Natural killer cell treated with Interleukin-12 subunit alpha and Interleukin-12 subunit beta and Interleukin-15 and Interleukin-18, amount 100 ng/mL, for 72 hours (primary cell): Measurements from ENCODE around the gene LYPD8. TPM values are rescaled to one million over a fixed set of nuclear protein-coding genes. Genes with fewer than 3 reads are reported as not detected.
"Not testable (repeated sequence)": the region's sequence is repeated elsewhere in the genome, so short reads cannot be mapped to it uniquely, and the experiment has no call there.

ENCODE experiments used
- ATAC-seq, 2 donors: fragments of 150-1000 bp; cut with Tn5 transposase in 1 of 2; sonication (Bioruptor Pico), chemical (Tn5 transposase) in 1 of 2; 2 replicates each; pipeline ENCODE4 v1.10.0; 2021
- DNase-seq: peaks from one replicate; pipeline ENCODE4 v3.0.0; 2022; ENCODE audit warnings: low spot score
- H3K27ac Mint-ChIP-seq, 2 donors: 1 replicate in 1 of 2; 2 replicates in 1 of 2; pipeline ENCODE4 v1.8.0; 2022; ENCODE audit warnings: mixed read lengths in 2 of 2, mild to moderate bottlenecking in 1 of 2, moderate library complexity in 1 of 2
- H3K27me3 Mint-ChIP-seq, 2 donors: 1 replicate in 1 of 2; 2 replicates in 1 of 2; pipeline ENCODE4 v1.8.0; 2022; ENCODE audit warnings: mixed read lengths in 2 of 2
- H3K36me3 Mint-ChIP-seq: one replicate; pipeline ENCODE4 v1.8.0; 2022; ENCODE audit warnings: mixed read lengths
- H3K4me1 Mint-ChIP-seq, 2 donors: 1 replicate in 1 of 2; 2 replicates in 1 of 2; pipeline ENCODE4 v1.8.0; 2022; ENCODE audit warnings: low read depth in 2 of 2, mixed read lengths in 2 of 2, mild to moderate bottlenecking in 1 of 2
- H3K4me3 Mint-ChIP-seq: one replicate; pipeline ENCODE4 v1.8.0; 2022; ENCODE audit warnings: mixed read lengths
- H3K9me3 Mint-ChIP-seq: 2 replicates; pipeline ENCODE4 v1.8.0; 2022; ENCODE audit warnings: mixed read lengths
- total RNA-seq, 2 donors: library from RNA; stranded (reverse); gene quantifications; one replicate each; pipeline ENCODE4 v1.2.3, GENCODE V29; 2022

The LYPD8 gene
- total RNA-seq, result not detected

DNA sequence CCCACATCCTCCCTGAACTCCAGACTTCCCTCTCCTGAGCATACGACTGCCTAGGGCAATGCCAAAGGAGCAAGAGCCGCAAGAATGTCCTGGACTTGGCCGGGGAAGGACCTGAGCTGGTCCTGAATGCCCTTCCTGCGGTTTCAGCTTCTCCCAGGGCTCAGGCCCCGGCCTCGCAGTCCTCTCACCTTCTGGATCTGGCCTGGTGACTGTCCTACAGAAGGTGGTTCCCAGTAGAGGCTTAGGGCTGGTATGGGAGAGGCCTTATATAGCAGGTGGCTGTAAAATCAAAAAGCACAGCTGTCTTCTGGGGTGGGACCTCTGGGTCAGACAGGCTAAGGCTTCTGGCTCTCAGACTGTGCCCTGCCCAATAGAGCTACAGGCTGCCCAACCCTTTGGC is at the start of gene LYPD8:
Gene LYPD8, minus strand, starts transcription at position 243 of the 400 bp plus-strand sequence. CDS start 4,678 bp downstream, outside the sequence.
- Mint-ChIP-seq H3K27ac (no peak within 1 kb of the TSS), H3K36me3 (no peaks in the 10 kb centered on the region), H3K4me1 (peaks cover 0 to 3% of the 10 kb centered on the region in 2 donors), H3K4me3 (no peak within 1 kb of the TSS), H3K9me3 (peaks cover under 1% of the 10 kb centered on the region), H3K27me3 (peaks cover 0 to under 1% of the 10 kb centered on the region in 2 donors)
- DNase-seq (no peak), ATAC-seq (no peak)

GRCh38 chr1:248804771-248805681 is 49.5 kb upstream of the LYPD8 start:
- Mint-ChIP-seq H3K27me3 (peaks cover 6 to 14% of the 10 kb centered on the region in 2 donors), H3K4me3 (no peak overlapping the region), H3K4me1 (peaks cover 10 to 17% of the 10 kb centered on the region in 2 donors), H3K27ac (peak overlapping the region in 1 of 2 donors; percentile 40), H3K9me3 (no peaks in the 10 kb centered on the region), H3K36me3 (no peaks in the 10 kb centered on the region)
- ATAC-seq (peak in 1 of 2 donors; percentile 63), DNase-seq (no peak)

- not testable (repeated sequence) for H3K36me3 Mint-ChIP-seq, DNase-seq, ATAC-seq, H3K4me3 Mint-ChIP-seq, H3K9me3 Mint-ChIP-seq, H3K27ac Mint-ChIP-seq
- Mint-ChIP-seq H3K27me3 (peaks cover 6 to 20% of the 10 kb centered on the region in 2 donors), H3K4me1 (peaks cover 10 to 17% of the 10 kb centered on the region in 2 donors)
Measured at GRCh38 chr1:248803501-248803900, 47.9 kb upstream of the LYPD8 start.

- H3K4me3 Mint-ChIP-seq, result no peak overlapping the region
- H3K36me3 Mint-ChIP-seq, result no peaks in the 10 kb centered on the region
- H3K4me1 Mint-ChIP-seq, result peaks cover 10 to 17% of the 10 kb centered on the region in 2 donors
- ATAC-seq, result no peak
- no peak overlapping the region for H3K27ac Mint-ChIP-seq
- DNase-seq, result no peak
- H3K9me3 Mint-ChIP-seq, result no peaks in the 10 kb centered on the region
- H3K27me3 Mint-ChIP-seq, result peaks cover 13 to 31% of the 10 kb centered on the region in 2 donors
Measured at GRCh38 chr1:248802454-248802853, 46.9 kb upstream of the LYPD8 start.

- no peak overlapping the region for H3K27ac Mint-ChIP-seq
- DNase-seq (no peak), ATAC-seq (no peak)
- no peak overlapping the region for H3K4me3 Mint-ChIP-seq
- no peaks in the 10 kb centered on the region for H3K36me3 Mint-ChIP-seq
- H3K9me3 Mint-ChIP-seq, result no peaks in the 10 kb centered on the region
- H3K4me1 Mint-ChIP-seq, result peaks cover 10 to 12% of the 10 kb centered on the region in 2 donors
- H3K27me3 Mint-ChIP-seq, result peaks cover 13 to 38% of the 10 kb centered on the region in 2 donors
Measured at GRCh38 chr1:248800459-248800858, 44.9 kb upstream of the LYPD8 start.

GRCh38 chr1:248798791-248799190 is 43.2 kb upstream of the LYPD8 start:
- ATAC-seq (no peak), DNase-seq (no peak)
- Mint-ChIP-seq H3K4me3 (no peak overlapping the region), H3K9me3 (peaks cover 4% of the 10 kb centered on the region), H3K4me1 (peaks cover 2 to 4% of the 10 kb centered on the region in 2 donors), H3K36me3 (peaks cover 4% of the 10 kb centered on the region), H3K27ac (no peak overlapping the region), H3K27me3 (peaks cover 16 to 38% of the 10 kb centered on the region in 2 donors)

DNA sequence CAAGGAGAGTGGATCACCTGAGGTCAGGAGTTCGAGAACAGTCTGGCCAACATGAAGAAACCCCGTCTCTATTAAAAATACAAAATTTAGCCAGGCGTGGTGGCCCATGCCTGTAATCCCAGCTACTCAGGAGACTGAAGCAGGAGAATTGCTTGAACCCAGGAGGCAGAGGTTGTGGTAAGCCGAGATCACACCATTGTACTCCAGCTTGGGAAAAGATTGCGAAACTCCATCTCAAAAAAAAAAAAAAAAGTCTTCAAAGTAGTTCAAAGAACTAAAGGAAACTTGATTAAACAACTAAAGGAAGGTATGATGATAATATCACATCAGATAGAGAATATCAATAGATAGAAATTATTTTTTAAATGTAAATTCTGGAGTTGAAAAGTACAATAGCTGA is 39.1 kb upstream of the LYPD8 start:
- H3K9me3 Mint-ChIP-seq, H3K4me3 Mint-ChIP-seq, ATAC-seq, H3K4me1 Mint-ChIP-seq, H3K27ac Mint-ChIP-seq, DNase-seq, H3K36me3 Mint-ChIP-seq: not testable (repeated sequence)
- peaks cover 10 to 24% of the 10 kb centered on the region in 2 donors for H3K27me3 Mint-ChIP-seq

GRCh38 chr1:248793592-248793991 is 38.0 kb upstream of the LYPD8 start:
- ATAC-seq, result peak; percentile 78 to 94
- Mint-ChIP-seq H3K27ac (peak overlapping the region in 1 of 2 donors; percentile 14), H3K4me1 (peaks cover 4 to 7% of the 10 kb centered on the region in 2 donors)

GRCh38 chr1:248792342-248792741 is 36.8 kb upstream of the LYPD8 start:
- Mint-ChIP-seq H3K36me3 (peaks cover 6% of the 10 kb centered on the region), H3K4me3 (no peak overlapping the region), H3K27ac (no peak overlapping the region), H3K4me1 (peaks cover 4 to 7% of the 10 kb centered on the region in 2 donors), H3K27me3 (peaks cover 3 to 6% of the 10 kb centered on the region in 2 donors), H3K9me3 (peaks cover 4% of the 10 kb centered on the region)
- DNase-seq (no peak), ATAC-seq (no peak)

More at GRCh38 chr1:248793592-248793991, 38.0 kb upstream of the LYPD8 start:
- peak overlapping the region; percentile 50 for H3K4me3 Mint-ChIP-seq
- H3K27me3 Mint-ChIP-seq, result peaks cover 10 to 18% of the 10 kb centered on the region in 2 donors
- peaks cover 6% of the 10 kb centered on the region for H3K36me3 Mint-ChIP-seq
- peaks cover 4% of the 10 kb centered on the region for H3K9me3 Mint-ChIP-seq
- no peak for DNase-seq

DNA sequence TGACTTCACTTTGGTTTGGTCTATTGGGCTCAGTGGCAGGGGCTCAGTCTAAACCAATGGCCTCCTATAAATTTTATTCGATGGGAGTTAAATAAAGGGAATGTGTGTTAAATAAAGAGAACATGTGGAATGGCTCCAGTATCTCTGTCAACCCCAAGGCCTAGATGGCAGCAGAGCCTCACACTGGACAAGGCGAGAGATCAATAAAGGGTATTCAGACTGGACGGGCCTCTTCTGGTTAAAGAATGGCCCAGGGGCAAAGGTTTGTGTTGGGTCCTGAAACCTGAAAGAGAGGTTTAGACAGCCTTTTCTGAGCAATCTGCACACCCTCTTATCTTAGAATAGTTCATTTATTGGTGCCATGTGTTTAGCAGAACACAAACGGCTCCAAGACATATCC is 35.5 kb upstream of the LYPD8 start:
- ATAC-seq (no peak), DNase-seq (no peak)
- Mint-ChIP-seq H3K27ac (no peak overlapping the region), H3K36me3 (peaks cover 6% of the 10 kb centered on the region), H3K27me3 (peaks cover 3 to 9% of the 10 kb centered on the region in 2 donors), H3K4me1 (peaks cover 4 to 9% of the 10 kb centered on the region in 2 donors), H3K9me3 (peaks cover 4% of the 10 kb centered on the region), H3K4me3 (no peak overlapping the region)

- H3K4me3 Mint-ChIP-seq, result no peak overlapping the region
- H3K9me3 Mint-ChIP-seq, result peaks cover 4% of the 10 kb centered on the region
- ATAC-seq, result no peak
- no peak overlapping the region for H3K27ac Mint-ChIP-seq
- H3K4me1 Mint-ChIP-seq, result peaks cover 4 to 13% of the 10 kb centered on the region in 2 donors
- H3K36me3 Mint-ChIP-seq, result peaks cover 6% of the 10 kb centered on the region
- no peak for DNase-seq
- peaks cover 3 to 14% of the 10 kb centered on the region in 2 donors for H3K27me3 Mint-ChIP-seq
Measured at GRCh38 chr1:248790456-248790855, 34.9 kb upstream of the LYPD8 start.

GRCh38 chr1:248789337-248789736 is 33.8 kb upstream of the LYPD8 start:
- Mint-ChIP-seq H3K27me3 (peaks cover 3 to 14% of the 10 kb centered on the region in 2 donors), H3K4me1 (peaks cover 4 to 13% of the 10 kb centered on the region in 2 donors)
- not testable (repeated sequence) for ATAC-seq, DNase-seq, H3K4me3 Mint-ChIP-seq, H3K27ac Mint-ChIP-seq, H3K36me3 Mint-ChIP-seq, H3K9me3 Mint-ChIP-seq

- H3K27ac Mint-ChIP-seq, result no peak overlapping the region
- peaks cover 0 to 6% of the 10 kb centered on the region in 2 donors for H3K4me1 Mint-ChIP-seq
- peaks cover under 1 to 14% of the 10 kb centered on the region in 2 donors for H3K27me3 Mint-ChIP-seq
- ATAC-seq (no peak), DNase-seq (no peak)
- H3K4me3 Mint-ChIP-seq, result no peak overlapping the region
- H3K9me3 Mint-ChIP-seq, result no peaks in the 10 kb centered on the region
- H3K36me3 Mint-ChIP-seq, result no peaks in the 10 kb centered on the region
Measured at GRCh38 chr1:248788327-248788726, 32.8 kb upstream of the LYPD8 start.

- ATAC-seq (no peak), DNase-seq (no peak)
- Mint-ChIP-seq H3K4me1 (peaks cover 0 to 6% of the 10 kb centered on the region in 2 donors), H3K36me3 (no peaks in the 10 kb centered on the region), H3K27me3 (peaks cover 2 to 14% of the 10 kb centered on the region in 2 donors), H3K4me3 (no peak overlapping the region), H3K9me3 (no peaks in the 10 kb centered on the region), H3K27ac (no peak overlapping the region)
Measured at GRCh38 chr1:248787430-248787829, 31.9 kb upstream of the LYPD8 start.
